Measurements from ENCODE around the gene TMA7. TPM values are rescaled to one million over a fixed set of nuclear protein-coding genes. Genes with fewer than 3 reads are reported as not detected.

The TMA7 gene
- total RNA-seq, 2 donors from 2014 or later: 290 to 326 TPM

DNA sequence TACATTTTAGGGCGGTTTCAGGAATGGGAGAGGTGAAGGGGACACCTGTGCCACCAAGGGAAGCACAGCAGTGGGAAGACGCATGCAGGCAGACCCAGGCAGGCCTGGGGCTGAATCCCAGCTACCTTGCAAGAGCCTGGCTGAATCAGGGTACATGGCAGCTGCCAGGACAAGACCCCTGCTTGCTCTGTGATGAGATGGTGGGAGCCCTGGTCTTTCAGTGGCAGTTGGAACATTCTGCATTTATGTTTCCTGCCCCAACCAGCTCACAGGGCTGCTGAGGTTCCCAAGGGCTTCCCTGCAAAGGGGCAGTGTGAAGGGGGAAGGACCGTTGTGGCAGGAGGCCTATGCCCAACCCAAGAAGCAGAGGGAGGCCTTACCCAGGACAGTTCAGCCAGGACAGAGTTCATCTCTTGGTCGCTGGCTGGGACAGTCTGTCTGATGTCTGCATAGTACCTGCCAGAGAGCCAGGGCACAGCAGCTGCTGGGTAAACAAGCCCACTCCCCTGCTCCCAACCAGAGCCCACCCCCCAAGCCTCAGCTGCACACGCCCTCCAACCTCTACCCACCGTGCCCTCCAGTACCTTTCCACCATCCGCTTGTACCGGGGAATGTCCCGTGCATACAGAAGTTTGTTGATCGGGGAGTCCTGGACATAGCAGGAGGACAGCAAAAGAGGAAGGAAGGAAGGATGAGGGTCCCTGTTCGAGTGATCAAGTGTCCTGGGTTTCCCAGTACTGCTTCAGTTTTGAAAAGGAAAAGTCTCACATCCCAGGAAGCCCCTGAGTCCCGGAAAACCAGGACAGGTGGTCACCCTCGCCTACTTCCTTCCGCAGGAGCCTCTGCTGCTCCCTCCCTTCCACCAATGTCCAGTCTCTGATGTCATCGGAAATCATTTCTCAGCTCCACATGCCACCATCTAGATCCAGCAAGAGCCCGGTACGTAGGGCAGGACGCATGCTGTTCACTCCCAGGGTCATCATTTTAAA, 33.3 kb upstream of the TMA7 start:
- Mint-ChIP-seq H3K4me3 (no peak overlapping the region), H3K4me1 (no peaks in the 10 kb centered on the region), H3K9me3 (no peaks in the 10 kb centered on the region), H3K27me3 (ENCODE audit: insufficient read depth) (no peaks in the 10 kb centered on the region), H3K36me3 (ENCODE audit: low read depth) (peaks cover 78% of the 10 kb centered on the region), H3K27ac (peak overlapping the region; percentile 61)
- H3K9ac ChIP-seq (ENCODE audit: extremely low read depth, low read length, poor library complexity, severe bottlenecking): no peak overlapping the region
- no peaks in the 10 kb centered on the region for H3K27me3 ChIP-seq (ENCODE audit: control insufficient read depth, insufficient read depth, low read length, poor library complexity, severe bottlenecking)
- peaks cover 71% of the 10 kb centered on the region for H3K36me3 ChIP-seq (ENCODE audit: control insufficient read depth, insufficient read depth, low read length)
- no peaks in the 10 kb centered on the region for H3K4me1 ChIP-seq (ENCODE audit: control insufficient read depth, insufficient read depth, low read length)
- DNase-seq: no peak
- TF ChIP-seq, protein P1, sequence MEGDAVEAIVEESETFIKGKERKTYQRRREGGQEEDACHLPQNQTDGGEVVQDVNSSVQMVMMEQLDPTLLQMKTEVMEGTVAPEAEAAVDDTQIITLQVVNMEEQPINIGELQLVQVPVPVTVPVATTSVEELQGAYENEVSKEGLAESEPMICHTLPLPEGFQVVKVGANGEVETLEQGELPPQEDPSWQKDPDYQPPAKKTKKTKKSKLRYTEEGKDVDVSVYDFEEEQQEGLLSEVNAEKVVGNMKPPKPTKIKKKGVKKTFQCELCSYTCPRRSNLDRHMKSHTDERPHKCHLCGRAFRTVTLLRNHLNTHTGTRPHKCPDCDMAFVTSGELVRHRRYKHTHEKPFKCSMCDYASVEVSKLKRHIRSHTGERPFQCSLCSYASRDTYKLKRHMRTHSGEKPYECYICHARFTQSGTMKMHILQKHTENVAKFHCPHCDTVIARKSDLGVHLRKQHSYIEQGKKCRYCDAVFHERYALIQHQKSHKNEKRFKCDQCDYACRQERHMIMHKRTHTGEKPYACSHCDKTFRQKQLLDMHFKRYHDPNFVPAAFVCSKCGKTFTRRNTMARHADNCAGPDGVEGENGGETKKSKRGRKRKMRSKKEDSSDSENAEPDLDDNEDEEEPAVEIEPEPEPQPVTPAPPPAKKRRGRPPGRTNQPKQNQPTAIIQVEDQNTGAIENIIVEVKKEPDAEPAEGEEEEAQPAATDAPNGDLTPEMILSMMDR (conservative IDR thresholded peaks at IDR 0.05): no peak
- H3K9me3 ChIP-seq (ENCODE audit: control insufficient read depth, low read length): no peaks in the 10 kb centered on the region
- WGBS, 2 experiments (ENCODE audit: insufficient coverage in 1 of 2, insufficient read length in 1 of 2): 93 to 96% methylated on average over 11 to 18 of the region's 18 CpGs
- no peak overlapping the region for H3K27ac ChIP-seq (ENCODE audit: low read depth, low read length)
- H3K4me3 ChIP-seq (ENCODE audit: low read length): no peak overlapping the region

DNA sequence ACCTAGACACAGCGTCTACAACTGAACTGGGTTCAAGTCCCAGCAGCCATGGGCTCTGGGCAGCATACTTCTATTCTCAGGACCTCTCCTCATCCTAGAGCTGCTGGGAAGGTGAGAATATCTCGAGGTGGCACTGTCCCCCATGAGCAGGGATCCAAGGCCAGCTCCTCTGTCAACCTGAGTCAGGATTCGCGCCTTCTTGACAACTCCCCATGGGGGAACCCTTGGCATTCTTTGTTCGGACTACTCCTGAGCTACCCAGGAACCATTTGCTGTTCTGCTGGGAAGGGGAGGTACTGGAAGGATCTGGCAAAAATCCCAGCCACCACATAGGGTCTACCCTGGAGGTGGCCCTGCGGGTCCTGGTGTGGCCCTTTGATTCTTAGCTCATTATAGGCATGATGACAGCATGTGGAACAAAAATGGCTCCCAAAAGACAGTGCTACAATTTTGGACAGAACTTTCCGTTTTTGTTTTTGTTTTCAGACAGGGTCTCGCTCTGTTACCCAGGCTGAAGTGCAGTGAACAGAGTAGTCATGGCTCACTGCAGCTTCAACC, 32.4 kb upstream of the TMA7 start:
- no peaks in the 10 kb centered on the region for H3K4me1 ChIP-seq (ENCODE audit: control insufficient read depth, insufficient read depth, low read length)
- peak; percentile 83 for DNase-seq
- no peaks in the 10 kb centered on the region for H3K27me3 Mint-ChIP-seq (ENCODE audit: insufficient read depth)
- no peak overlapping the region for H3K27ac ChIP-seq (ENCODE audit: low read depth, low read length)
- WGBS, 2 experiments (ENCODE audit: insufficient coverage in 1 of 2, insufficient read length in 1 of 2): 92% methylated on average over 8 of the region's 8 CpGs
- H3K9me3 ChIP-seq (ENCODE audit: control insufficient read depth, low read length): no peaks in the 10 kb centered on the region
- no peaks in the 10 kb centered on the region for H3K9me3 Mint-ChIP-seq
- no peak overlapping the region for H3K4me3 Mint-ChIP-seq
- TF ChIP-seq, protein P1 (conservative IDR thresholded peaks at IDR 0.05): no peak
- H3K36me3 Mint-ChIP-seq (ENCODE audit: low read depth): peaks cover 77% of the 10 kb centered on the region
- H3K4me3 ChIP-seq (ENCODE audit: low read length): no peak overlapping the region
- no peaks in the 10 kb centered on the region for H3K4me1 Mint-ChIP-seq
- no peaks in the 10 kb centered on the region for H3K27me3 ChIP-seq (ENCODE audit: control insufficient read depth, insufficient read depth, low read length, poor library complexity, severe bottlenecking)
- peak overlapping the region; percentile 61 for H3K27ac Mint-ChIP-seq
- H3K36me3 ChIP-seq (ENCODE audit: control insufficient read depth, insufficient read depth, low read length): peaks cover 74% of the 10 kb centered on the region
- H3K9ac ChIP-seq (ENCODE audit: extremely low read depth, low read length, poor library complexity, severe bottlenecking): no peak overlapping the region

DNA sequence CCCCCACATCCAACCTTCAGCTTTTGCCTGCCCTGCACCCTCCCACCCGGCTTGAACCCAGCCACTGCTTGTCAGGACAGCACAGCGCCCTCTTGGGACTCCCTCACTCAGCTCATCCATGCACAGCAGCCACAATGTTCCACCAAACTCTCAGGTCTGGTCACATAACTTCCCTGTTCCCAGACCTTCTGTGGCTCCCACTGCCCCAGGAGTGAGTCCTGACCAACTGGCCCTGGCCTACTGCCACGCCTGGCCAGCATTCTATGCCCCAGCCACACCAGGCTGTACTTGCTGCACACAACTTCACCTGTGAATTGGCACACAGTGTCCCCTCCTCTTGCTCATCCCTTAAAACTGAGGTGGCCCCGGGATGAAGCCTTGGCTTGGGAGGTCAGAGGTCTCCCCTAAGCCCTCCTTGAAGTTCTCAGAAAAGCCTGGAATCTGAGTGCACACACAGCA, 31.2 kb upstream of the TMA7 start:
- Histone ChIP-seq H3K27ac (ENCODE audit: low read depth, low read length) (no peak overlapping the region), H3K9me3 (ENCODE audit: control insufficient read depth, low read length) (no peaks in the 10 kb centered on the region), H3K4me3 (ENCODE audit: low read length) (no peak overlapping the region), H3K27me3 (ENCODE audit: control insufficient read depth, insufficient read depth, low read length, poor library complexity, severe bottlenecking) (no peaks in the 10 kb centered on the region), H3K9ac (ENCODE audit: extremely low read depth, low read length, poor library complexity, severe bottlenecking) (no peak overlapping the region), H3K4me1 (ENCODE audit: control insufficient read depth, insufficient read depth, low read length) (no peaks in the 10 kb centered on the region), H3K36me3 (ENCODE audit: control insufficient read depth, insufficient read depth, low read length) (peaks cover 79% of the 10 kb centered on the region)
- Mint-ChIP-seq H3K36me3 (ENCODE audit: low read depth) (peaks cover 82% of the 10 kb centered on the region), H3K4me3 (no peak overlapping the region), H3K4me1 (no peaks in the 10 kb centered on the region), H3K9me3 (no peaks in the 10 kb centered on the region), H3K27ac (no peak overlapping the region), H3K27me3 (ENCODE audit: insufficient read depth) (no peaks in the 10 kb centered on the region)
- WGBS, 2 experiments (ENCODE audit: insufficient coverage in 1 of 2, insufficient read length in 1 of 2): 86 to 93% methylated on average over 1 to 4 of the region's 4 CpGs
- peak; percentile 71 for DNase-seq
- TF ChIP-seq, protein P1 (conservative IDR thresholded peaks at IDR 0.05): peak; percentile 56

All from endodermal cell (in vitro differentiated cells).